Measurements from ENCODE around the gene DGKH.

Gene DGKH

GRCh38 chr13:42275506-42275905, 227.1 kb downstream of the DGKH start:
- no peak for DNase-seq (ENCODE audit: low spot score)

GRCh38 chr13:42276683-42277082, 228.2 kb downstream of the DGKH start:
- DNase-seq (ENCODE audit: low spot score) = no peak

- no peak for DNase-seq (ENCODE audit: low spot score)
Observed at GRCh38 chr13:42277618-42278276, 229.3 kb downstream of the DGKH start.

GRCh38 chr13:42279080-42279479, 230.6 kb downstream of the DGKH start:
- no peak for DNase-seq (ENCODE audit: low spot score)

DNA sequence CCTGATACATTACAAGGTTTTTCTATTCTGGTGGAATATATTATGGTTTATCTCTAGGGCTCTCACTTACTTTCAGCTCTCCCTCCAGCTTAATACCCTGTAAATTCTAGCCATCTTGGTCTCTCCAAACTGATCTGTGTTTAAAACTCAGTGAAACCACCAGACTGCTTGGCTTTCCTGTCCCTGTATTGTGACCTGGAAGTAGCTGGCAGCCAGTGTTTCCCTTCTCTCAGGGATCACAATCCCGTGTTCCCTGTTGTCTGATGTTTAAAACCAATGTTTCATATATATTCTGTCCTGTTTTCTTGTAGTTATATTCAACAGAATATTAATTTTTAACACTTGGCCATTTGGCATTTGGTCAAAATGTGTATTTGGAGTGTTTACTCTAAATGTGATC, 231.5 kb downstream of the DGKH start:
- no peak for DNase-seq (ENCODE audit: low spot score)

DNA sequence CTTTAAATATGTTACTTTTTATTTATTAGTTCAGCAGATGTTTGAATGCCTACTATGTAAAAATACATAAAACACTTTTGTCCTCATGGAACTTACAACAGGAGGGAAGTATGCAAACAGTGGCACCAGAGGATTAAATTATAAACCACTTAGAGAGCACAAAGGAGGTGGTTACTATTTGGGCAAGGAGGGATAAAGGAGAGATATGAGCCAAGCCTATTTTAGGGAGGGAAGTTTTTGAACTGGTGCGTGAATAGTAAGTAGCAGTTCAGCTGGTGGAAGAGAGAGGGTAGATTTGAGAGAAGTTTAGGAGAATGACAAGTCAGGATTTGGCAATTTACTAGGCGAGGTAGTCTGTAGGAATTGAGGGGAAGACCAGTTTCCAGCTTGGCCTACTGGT, 232.1 kb downstream of the DGKH start:
- DNase-seq (ENCODE audit: low spot score) = no peak

DNA sequence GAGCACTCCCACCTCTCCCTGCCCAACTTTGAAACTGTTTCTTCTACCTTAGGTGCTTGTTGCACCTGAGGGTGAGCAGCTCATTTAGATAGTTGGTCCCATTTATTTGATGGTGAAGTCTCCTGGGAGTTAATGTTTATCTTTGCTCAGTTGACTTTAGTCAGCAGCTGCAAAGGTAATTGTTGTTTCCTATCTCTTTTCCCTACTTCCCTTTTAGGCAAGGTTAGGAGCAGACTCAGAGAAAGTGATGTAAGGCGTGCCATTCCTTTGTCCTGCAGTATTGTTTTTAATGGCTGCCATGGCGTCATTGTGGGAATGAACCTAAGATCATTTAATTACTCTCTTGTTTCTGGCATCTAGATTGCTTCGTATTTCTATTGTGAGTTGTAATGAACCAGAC, 235.1 kb downstream of the DGKH start:
- DNase-seq (ENCODE audit: low spot score) = no peak

DNA sequence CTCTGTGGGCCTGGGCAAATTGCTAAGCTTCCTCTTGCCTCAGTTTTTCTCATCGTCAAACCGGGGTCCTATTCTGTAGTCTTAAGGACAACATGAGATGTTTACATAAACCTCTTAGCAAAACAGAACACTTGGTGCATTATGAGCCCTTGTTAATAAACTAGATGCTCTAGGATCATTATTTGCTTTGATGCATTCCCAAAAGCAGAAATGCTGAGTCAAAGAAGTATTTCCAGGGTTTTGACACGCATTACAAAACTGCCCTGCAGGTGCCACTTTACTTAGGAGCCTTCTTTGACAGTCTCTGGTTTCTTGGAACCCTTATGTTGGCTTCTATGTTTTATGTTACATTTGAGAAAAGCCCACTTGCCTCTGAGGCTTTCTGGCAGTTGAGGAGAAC, 235.6 kb downstream of the DGKH start:
- no peak for DNase-seq (ENCODE audit: low spot score)

Data from LoVo (cell line).